Lower leg skin (tissue), 3 donors: ENCODE data around the gene NARS2.

Source experiments
- POLR2A ChIP-seq, 2 donors: fragments of 450-650 bp; IDR thresholded peaks; one replicate each; pipeline ENCODE4 v1.6.1; 2016 to 2017; ENCODE audit warnings: antibody characterized with exemption in 2 of 2, mild to moderate bottlenecking in 1 of 2, moderate library complexity in 1 of 2
- TF ChIP-seq, protein P1 (sequence below), 3 donors: fragments of 450-650 bp; IDR thresholded peaks; one replicate each; pipeline ENCODE4 v1.5.1; 2016; ENCODE audit warnings: antibody characterized with exemption in 3 of 3, mild to moderate bottlenecking in 3 of 3, moderate library complexity in 2 of 3

DNA sequence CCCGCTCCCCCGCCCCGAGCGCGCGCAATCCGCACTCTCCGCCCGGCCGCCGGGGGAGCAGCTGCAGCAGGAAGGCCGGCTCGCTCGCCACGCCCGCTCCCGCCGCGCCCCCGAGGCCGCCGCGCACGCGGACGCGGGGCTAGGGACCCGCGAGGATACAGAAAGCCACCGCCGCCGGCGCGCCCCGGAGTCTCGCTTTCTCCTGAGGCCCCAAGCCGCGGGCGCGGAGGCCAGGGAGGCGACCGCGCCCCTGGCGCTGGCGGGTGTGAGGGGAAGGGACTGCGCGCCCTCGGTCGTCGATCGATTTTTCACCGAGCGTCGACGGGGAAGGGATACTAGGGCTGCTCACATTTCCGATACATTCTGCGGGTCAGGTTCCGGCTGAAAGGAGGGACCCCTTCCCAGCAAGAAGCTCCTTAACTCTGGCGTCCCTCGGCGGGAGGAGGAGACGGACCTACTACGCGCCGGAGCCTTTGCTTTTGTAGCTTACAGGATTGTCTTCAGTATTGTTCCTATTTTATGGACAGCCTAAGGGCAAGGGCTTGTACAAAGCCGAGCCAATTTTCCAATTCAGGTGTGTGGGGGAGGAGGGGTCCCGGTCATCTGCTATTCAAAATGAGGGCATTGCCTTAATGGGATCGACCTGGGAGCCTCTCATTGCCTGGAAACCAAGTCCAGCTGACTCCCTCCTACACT is 156.6 kb downstream of the NARS2 start:
- TF ChIP-seq, protein P1, sequence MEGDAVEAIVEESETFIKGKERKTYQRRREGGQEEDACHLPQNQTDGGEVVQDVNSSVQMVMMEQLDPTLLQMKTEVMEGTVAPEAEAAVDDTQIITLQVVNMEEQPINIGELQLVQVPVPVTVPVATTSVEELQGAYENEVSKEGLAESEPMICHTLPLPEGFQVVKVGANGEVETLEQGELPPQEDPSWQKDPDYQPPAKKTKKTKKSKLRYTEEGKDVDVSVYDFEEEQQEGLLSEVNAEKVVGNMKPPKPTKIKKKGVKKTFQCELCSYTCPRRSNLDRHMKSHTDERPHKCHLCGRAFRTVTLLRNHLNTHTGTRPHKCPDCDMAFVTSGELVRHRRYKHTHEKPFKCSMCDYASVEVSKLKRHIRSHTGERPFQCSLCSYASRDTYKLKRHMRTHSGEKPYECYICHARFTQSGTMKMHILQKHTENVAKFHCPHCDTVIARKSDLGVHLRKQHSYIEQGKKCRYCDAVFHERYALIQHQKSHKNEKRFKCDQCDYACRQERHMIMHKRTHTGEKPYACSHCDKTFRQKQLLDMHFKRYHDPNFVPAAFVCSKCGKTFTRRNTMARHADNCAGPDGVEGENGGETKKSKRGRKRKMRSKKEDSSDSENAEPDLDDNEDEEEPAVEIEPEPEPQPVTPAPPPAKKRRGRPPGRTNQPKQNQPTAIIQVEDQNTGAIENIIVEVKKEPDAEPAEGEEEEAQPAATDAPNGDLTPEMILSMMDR (IDR thresholded peaks at IDR 0.05), result no peak
- TF ChIP-seq POLR2A (IDR thresholded peaks at IDR 0.05), result peak in 1 of 2 donors; percentile 77
